Cardiac muscle cell (in vitro differentiated cells and primary cell): ENCODE measurements around the gene EEF1AKMT3. TPM values are rescaled to one million over a fixed set of nuclear protein-coding genes. Genes with fewer than 3 reads are reported as not detected.
A peak's percentile ranks its signal among the peaks of the same experiment; 100 is the strongest.

Source experiments
- DNase-seq, 2 donors: peaks; one replicate each; pipeline versions ENCODE4 v3.0.0 to v3.0.0-alpha.2; 2010 to 2017; ENCODE audit warnings: low read depth in 1 of 2, low spot score in 1 of 2
- H3K27ac ChIP-seq: fragments of 200-600 bp; sonication (generic); 2 replicates; pipeline ENCODE4 v1.5.1; 2016
- H3K27me3 ChIP-seq: fragments of 200-600 bp; sonication (generic); 2 replicates; pipeline ENCODE4 v1.6.0; 2016; ENCODE audit warnings: control low read depth
- H3K36me3 ChIP-seq: fragments of 200-600 bp; sonication (generic); 2 replicates; pipeline ENCODE4 v1.5.1; 2016; ENCODE audit warnings: control low read depth
- H3K4me1 ChIP-seq: fragments of 200-600 bp; sonication (generic); 2 replicates; pipeline ENCODE4 v1.8.1; 2017; ENCODE audit warnings: low read depth, mild to moderate bottlenecking, mixed run types
- H3K4me3 ChIP-seq: fragments of 200-600 bp; sonication (generic); 2 replicates; pipeline ENCODE4 v1.5.1; 2016; ENCODE audit warnings: mild to moderate bottlenecking
- H3K9me3 ChIP-seq: fragments of 200-600 bp; sonication (generic); 2 replicates; pipeline ENCODE4 v1.5.1; 2017; ENCODE audit warnings: low read depth, mild to moderate bottlenecking, control low read depth
- polyA plus RNA-seq: library from polyadenylated mRNA; unstranded; fragments of >200 nt; fragmentation: Nextera tagmentation; extraction: Ambion mirVana; gene quantifications from 2 replicates; pipeline ENCODE4 v1.2.1, GENCODE V29; 2016
- total RNA-seq: library from RNA; depleted of rRNA; stranded (reverse); fragments of >200 nt; gene quantifications from 2 replicates; pipeline ENCODE4 v1.2.3, GENCODE V29; 2016
- TF ChIP-seq, protein P1 (sequence below): IDR thresholded peaks from 2 replicates; pipeline ENCODE4 v1.5.1; 2012; ENCODE audit warnings: low read depth, mild to moderate bottlenecking, low read length

Gene EEF1AKMT3
- total and polyA plus RNA-seq, 2 experiments from 2014 or later: 3.9 to 4.8 TPM

DNA sequence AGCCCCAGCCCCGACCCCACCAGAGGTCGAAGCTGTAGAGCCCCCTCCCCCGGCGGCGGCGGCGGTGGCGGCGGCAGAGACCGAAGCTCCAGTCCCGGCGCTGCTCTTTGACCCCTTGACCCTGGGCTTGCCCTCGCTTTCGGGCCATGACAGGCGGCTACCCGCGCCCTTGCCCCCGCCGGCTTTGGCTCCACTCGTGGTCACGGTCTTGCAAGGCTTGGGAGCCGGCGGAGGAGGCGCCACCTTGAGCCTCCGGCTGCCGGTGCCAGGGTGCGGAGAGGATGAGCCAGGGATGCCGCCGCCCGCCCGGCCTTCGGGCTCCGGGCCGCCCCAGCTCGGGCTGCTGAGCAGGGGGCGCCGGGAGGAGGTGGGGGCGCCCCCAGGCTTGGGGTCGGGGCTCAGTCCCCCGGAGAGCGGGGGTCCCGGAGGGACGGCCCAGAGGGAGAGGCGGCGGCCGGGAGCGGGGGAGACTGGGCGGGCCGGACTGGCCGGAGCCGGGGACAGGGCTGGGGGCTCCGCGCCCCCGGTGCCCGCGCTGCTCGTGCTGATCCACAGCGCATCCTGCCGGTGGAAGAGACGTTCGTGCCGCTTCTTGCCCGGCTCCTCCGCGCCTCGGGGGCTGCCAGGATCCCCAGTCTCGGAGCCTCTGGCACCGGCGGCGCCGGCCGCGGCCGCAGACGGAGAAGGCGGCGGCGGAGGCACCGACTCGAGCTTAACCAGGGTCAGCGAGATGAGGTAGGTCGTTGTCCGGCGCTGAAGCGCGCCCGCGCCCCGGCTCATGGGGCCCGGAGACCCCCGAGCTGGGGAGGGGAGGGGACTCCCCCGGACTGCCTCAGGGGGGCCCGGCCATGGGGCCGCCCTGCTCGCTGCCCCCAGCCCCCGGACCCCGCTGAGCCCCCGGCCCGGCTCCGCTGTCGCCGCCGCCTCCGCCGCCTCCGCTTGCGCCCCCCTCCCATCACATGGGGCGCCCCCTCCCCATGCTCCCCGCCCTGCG, 34.6 kb upstream of the EEF1AKMT3 start:
- DNase-seq: peak; percentile 21 to 43
- H3K36me3 ChIP-seq: no peaks in the 10 kb centered on the region
- peaks cover 100% of the 10 kb centered on the region for H3K27me3 ChIP-seq
- H3K9me3 ChIP-seq: no peaks in the 10 kb centered on the region
- H3K27ac ChIP-seq: no peak overlapping the region
- H3K4me3 ChIP-seq: peak overlapping the region; percentile 24
- H3K4me1 ChIP-seq: peaks cover 5% of the 10 kb centered on the region
- TF ChIP-seq, protein P1, sequence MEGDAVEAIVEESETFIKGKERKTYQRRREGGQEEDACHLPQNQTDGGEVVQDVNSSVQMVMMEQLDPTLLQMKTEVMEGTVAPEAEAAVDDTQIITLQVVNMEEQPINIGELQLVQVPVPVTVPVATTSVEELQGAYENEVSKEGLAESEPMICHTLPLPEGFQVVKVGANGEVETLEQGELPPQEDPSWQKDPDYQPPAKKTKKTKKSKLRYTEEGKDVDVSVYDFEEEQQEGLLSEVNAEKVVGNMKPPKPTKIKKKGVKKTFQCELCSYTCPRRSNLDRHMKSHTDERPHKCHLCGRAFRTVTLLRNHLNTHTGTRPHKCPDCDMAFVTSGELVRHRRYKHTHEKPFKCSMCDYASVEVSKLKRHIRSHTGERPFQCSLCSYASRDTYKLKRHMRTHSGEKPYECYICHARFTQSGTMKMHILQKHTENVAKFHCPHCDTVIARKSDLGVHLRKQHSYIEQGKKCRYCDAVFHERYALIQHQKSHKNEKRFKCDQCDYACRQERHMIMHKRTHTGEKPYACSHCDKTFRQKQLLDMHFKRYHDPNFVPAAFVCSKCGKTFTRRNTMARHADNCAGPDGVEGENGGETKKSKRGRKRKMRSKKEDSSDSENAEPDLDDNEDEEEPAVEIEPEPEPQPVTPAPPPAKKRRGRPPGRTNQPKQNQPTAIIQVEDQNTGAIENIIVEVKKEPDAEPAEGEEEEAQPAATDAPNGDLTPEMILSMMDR: peak; percentile 37

DNA sequence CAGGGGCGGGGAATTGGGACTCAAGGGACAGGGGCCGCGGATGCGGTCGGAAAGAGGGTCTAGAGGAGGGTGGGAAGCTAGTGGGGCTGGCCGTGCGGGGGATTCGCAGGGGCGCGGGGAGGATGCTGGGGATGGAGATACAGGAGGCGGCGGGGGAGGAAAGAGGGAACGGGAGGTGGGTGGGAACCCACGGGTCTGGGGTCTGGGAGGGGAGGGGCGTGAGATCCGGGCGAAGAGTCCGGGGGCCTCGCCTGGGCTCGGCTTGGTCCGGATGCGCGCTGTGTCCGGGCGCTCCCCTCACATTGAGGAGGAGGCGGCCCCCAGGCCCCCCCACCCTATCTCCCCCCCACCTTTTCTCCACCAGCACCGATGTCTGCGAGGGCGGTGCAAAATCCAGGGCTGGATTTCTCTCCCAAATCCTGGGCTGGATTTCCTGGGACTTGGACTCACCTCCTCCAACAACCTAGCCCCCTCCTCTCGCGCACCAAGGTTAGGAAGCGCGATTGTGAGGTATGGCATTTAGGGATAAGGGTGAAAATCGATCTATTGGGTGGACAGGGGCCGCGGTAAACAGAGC, 33.7 kb upstream of the EEF1AKMT3 start, which contains the start of gene AGAP2:
TSS of gene AGAP2 (minus strand) at position 82 of the 577 bp plus-strand sequence. CDS start 496 bp downstream, outside the sequence.
- Histone ChIP-seq H3K36me3 (no peaks in the 10 kb centered on the region), H3K4me3 (peak within 1 kb of the TSS; percentile 24), H3K4me1 (peaks cover 5% of the 10 kb centered on the region), H3K27ac (no peak within 1 kb of the TSS), H3K27me3 (peaks cover 98% of the 10 kb centered on the region), H3K9me3 (no peaks in the 10 kb centered on the region)
- DNase-seq: peak; percentile 21 to 48
- TF ChIP-seq, protein P1: no peak

DNA sequence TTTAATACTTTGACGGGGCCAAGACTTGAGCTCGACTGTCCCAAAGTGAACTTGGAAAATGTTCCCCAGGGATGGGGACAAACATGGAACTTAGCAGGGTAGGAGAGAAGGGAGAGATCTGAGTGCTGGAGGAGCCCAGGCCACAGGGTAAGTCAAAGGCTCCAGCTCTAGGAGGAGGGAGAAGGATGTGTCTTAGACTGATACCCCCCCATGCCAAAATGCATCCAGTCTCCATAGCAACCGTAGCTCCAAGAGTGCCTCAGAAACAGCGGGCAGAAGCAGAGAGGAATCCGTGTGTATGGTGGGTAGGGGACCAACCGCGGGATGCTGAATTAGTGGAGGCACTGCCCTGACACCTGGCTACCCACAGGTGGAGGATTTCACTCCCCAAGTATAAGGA, 33.0 kb upstream of the EEF1AKMT3 start:
- H3K4me1 ChIP-seq: peaks cover 5% of the 10 kb centered on the region
- no peak for DNase-seq

DNA sequence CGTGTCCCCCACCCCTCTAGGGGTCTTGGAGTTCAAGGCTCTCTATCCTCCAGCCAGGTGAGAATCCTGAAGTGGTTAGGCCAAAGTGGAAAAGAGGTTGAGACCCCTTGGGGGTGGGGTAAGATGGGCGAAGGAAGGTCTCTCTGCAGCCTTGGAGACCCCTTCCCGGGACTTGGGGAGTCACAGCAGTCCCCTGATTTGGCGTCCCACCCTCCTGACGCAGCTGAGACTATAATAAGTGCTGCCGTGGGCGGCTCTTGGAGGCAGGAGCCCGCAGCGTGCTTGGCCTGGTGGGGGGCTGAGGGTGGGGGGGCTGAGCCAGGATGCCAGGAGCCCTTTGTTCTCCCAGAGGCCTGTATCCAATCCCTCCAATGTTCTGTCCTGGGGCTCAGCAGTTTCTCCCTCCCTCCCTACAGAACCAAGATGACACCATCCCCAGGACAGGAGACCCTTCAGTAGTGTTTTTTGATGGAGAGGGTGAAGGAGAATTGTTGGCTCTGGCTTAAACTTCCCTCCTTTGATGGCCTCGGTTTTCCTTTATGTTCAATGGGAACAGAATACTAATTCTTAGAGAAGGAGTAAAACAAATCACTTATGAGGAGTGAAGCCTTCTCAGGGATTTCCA, 32.4 kb upstream of the EEF1AKMT3 start:
- H3K9me3 ChIP-seq: no peaks in the 10 kb centered on the region
- H3K4me1 ChIP-seq: peaks cover 5% of the 10 kb centered on the region
- no peak for DNase-seq
- H3K27me3 ChIP-seq: peaks cover 85% of the 10 kb centered on the region
- no peak overlapping the region for H3K4me3 ChIP-seq
- no peak overlapping the region for H3K27ac ChIP-seq
- TF ChIP-seq, protein P1: no peak
- H3K36me3 ChIP-seq: no peaks in the 10 kb centered on the region

More for the DNA sequence above, 33.0 kb upstream of the EEF1AKMT3 start:
- Histone ChIP-seq H3K9me3 (no peaks in the 10 kb centered on the region), H3K27me3 (peaks cover 91% of the 10 kb centered on the region), H3K4me3 (no peak overlapping the region), H3K27ac (no peak overlapping the region), H3K36me3 (no peaks in the 10 kb centered on the region)
- TF ChIP-seq, protein P1: no peak

DNA sequence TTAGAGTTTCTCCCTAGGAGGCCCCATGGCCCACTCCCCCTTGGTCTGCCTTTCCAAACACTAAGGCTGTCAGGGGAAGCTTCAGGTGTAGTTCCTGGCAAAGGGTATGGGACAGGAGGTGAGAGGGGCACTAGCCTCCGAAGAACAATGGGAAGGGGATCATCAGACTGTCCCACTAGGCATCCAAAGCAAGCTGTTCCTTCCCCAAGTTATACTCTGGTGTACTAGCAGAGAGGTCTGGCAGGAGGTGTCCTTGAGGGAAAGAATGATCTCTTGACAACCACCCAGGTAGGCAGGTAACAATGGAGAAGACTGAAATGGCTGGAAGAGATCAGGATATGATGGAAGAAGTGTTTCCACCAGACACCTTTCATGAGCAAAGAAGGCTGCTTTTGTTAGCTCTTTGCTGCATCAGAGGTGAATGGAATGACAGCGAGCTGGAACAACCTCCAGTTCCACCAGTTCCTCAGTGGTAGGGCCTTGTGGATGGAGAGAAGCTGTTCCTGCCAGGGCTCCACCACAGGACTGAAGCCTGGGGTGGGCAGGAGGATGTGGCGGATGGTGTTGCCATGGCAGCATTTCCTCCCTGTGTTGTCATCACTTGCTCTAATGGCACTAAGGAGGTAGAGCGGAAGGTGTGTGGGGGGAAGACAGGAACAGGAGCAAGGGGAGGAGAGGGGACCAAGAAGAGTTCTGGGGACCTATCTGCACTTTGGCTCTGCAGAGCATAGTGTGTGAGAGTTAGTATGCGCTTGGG, 31.6 kb upstream of the EEF1AKMT3 start:
- no peak for DNase-seq
- H3K27me3 ChIP-seq: peaks cover 77% of the 10 kb centered on the region
- H3K4me3 ChIP-seq: no peak overlapping the region
- H3K27ac ChIP-seq: no peak overlapping the region
- TF ChIP-seq, protein P1: no peak
- peaks cover 5% of the 10 kb centered on the region for H3K4me1 ChIP-seq
- H3K9me3 ChIP-seq: no peaks in the 10 kb centered on the region
- no peaks in the 10 kb centered on the region for H3K36me3 ChIP-seq
